ENCODE results near the gene TCP11L2.

The TCP11L2 gene

DNA sequence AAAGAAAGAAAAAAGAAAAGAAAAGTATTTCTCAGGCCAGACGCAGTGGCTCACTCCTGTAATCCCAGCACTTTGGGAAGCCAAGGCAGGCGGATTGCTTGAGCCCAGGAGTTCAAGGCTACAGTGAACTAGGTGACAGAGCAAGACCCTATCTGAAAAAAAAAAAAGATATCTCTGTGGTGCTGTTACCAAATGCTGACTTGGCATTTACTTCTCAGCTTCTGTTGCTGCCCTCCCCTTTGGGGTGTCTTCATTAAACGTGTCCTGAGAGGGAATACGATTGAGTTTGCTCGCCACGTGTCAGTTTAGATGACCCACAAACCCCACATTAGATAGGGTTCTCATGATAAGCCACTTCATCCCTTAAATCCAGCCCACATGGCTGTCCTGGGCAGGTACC lies 50.6 kb downstream of the TCP11L2 start:
- H3K9me3 ChIP-seq (ENCODE audit: control insufficient read depth, low read length) = no peaks in the 10 kb centered on the region
- H3K36me3 ChIP-seq (ENCODE audit: control insufficient read depth, insufficient read depth, low read length, severe bottlenecking) = no peaks in the 10 kb centered on the region
- peaks cover 7% of the 10 kb centered on the region for H3K4me1 ChIP-seq (ENCODE audit: control insufficient read depth, insufficient read depth, low read length)
- no peak overlapping the region for H3K9ac ChIP-seq (ENCODE audit: low read length)
- H3K4me3 ChIP-seq (ENCODE audit: low read length) = no peak overlapping the region
- H3K27me3 ChIP-seq (replicated peaks; ENCODE audit: control insufficient read depth, insufficient read depth, low read length) = no peaks in the 10 kb centered on the region
- no peak for DNase-seq (ENCODE audit: low read depth)

DNA sequence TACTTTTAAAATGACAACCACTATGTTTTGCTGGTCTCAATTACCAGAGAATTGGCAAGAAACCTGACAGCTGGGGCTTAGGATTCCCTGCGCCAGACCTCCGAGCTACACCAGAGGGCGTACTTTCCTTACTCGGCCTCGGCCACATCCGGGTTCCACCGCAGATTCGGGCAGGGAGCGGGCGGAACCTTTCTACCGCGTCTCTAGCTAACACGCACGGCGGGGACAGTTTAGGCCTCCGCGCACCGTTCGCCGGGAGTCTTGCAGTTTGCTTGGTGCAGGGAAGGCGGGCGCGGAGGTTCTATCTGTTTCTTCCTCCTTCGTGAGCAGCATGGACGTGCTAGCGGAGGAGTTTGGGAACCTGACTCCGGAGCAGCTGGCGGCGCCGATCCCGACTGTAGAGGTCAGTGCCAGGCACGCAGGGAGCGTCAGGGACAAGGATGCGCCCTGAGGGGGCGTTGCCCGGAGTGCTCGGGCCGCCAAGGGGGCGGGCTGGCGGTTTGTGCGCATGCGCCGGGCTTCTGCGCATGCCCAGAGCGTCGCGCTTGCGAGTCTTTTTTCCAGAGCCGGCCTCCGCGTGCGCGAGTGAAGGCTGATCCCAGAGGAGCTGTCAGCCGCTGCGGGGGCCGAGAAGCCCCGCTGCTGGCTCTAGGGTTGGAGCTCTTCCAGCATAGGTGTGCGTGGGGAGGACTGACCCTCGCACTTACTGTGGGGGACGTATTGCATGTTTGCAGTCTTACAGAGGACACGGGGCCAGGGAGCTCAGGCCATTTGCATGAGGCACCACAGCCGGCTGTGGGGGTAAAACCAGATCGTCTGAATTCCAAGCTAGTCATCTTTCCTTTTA lies 55.2 kb downstream of the TCP11L2 start, which contains the start of gene POLR3B:
Gene POLR3B, plus strand, starts transcription at position 200 of the 847 bp plus-strand sequence. Its CDS starts 132 bp downstream, at position 332.
- no peaks in the 10 kb centered on the region for H3K36me3 ChIP-seq (ENCODE audit: control insufficient read depth, insufficient read depth, low read length, severe bottlenecking)
- H3K4me3 ChIP-seq (ENCODE audit: low read length) = peak within 1 kb of the TSS; percentile 86
- H3K4me1 ChIP-seq (ENCODE audit: control insufficient read depth, insufficient read depth, low read length) = peaks cover 14% of the 10 kb centered on the region
- H3K9me3 ChIP-seq (ENCODE audit: control insufficient read depth, low read length) = no peaks in the 10 kb centered on the region
- peak within 1 kb of the TSS; percentile 94 for H3K9ac ChIP-seq (ENCODE audit: low read length)
- H3K27me3 ChIP-seq (replicated peaks; ENCODE audit: control insufficient read depth, insufficient read depth, low read length) = no peaks in the 10 kb centered on the region
- peak; percentile 98 for DNase-seq (ENCODE audit: low read depth)

GRCh38 chr12:106358396-106359241 lies 56.1 kb downstream of the TCP11L2 start:
- peaks cover 14% of the 10 kb centered on the region for H3K4me1 ChIP-seq (ENCODE audit: control insufficient read depth, insufficient read depth, low read length)
- peak overlapping the region; percentile 94 for H3K9ac ChIP-seq (ENCODE audit: low read length)
- H3K27me3 ChIP-seq (replicated peaks; ENCODE audit: control insufficient read depth, insufficient read depth, low read length) = no peaks in the 10 kb centered on the region
- no peaks in the 10 kb centered on the region for H3K9me3 ChIP-seq (ENCODE audit: control insufficient read depth, low read length)
- peak overlapping the region; percentile 86 for H3K4me3 ChIP-seq (ENCODE audit: low read length)
- H3K36me3 ChIP-seq (ENCODE audit: control insufficient read depth, insufficient read depth, low read length, severe bottlenecking) = no peaks in the 10 kb centered on the region
- peak; percentile 87 for DNase-seq (ENCODE audit: low read depth)

DNA sequence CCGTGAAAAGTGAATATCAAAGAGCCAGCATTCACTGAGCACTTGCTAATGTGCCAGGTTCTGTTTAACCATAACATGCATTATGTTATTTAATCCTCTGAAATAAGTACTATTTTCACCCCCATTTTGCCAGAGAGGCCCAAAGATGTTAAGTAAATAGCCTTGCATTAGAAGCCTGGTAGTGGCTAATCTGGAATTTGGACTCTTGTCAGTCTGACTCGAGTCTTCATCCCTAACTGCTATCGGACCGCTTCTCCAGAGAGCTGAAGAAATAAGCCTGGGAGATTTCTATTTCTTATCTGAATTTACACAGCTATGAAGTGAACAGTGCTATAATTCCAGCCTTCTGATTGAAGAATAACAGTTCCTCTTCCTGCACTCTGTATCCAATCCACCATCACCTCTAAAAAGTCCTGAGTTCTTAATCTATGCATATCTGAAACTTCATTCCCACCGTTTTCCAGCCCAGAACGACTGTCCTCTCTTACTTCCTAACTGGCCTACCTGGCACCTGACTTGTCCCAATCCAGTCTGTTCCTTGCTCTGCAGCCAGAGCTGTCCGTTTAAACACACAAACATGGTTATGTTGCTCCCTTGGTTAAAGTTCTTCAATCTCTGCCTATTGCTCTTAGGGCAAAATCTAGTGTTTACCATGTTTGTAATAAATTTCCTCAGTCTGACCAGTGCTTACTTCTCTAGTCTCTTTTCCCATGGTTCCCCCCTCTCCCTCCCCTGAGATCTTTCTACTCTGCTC lies 57.3 kb downstream of the TCP11L2 start:
- H3K9me3 ChIP-seq (ENCODE audit: control insufficient read depth, low read length) = no peaks in the 10 kb centered on the region
- peaks cover 7% of the 10 kb centered on the region for H3K36me3 ChIP-seq (ENCODE audit: control insufficient read depth, insufficient read depth, low read length, severe bottlenecking)
- no peak for DNase-seq (ENCODE audit: low read depth)
- H3K27me3 ChIP-seq (replicated peaks; ENCODE audit: control insufficient read depth, insufficient read depth, low read length) = no peaks in the 10 kb centered on the region
- H3K9ac ChIP-seq (ENCODE audit: low read length) = no peak overlapping the region
- peaks cover 14% of the 10 kb centered on the region for H3K4me1 ChIP-seq (ENCODE audit: control insufficient read depth, insufficient read depth, low read length)
- H3K4me3 ChIP-seq (ENCODE audit: low read length) = no peak overlapping the region

DNA sequence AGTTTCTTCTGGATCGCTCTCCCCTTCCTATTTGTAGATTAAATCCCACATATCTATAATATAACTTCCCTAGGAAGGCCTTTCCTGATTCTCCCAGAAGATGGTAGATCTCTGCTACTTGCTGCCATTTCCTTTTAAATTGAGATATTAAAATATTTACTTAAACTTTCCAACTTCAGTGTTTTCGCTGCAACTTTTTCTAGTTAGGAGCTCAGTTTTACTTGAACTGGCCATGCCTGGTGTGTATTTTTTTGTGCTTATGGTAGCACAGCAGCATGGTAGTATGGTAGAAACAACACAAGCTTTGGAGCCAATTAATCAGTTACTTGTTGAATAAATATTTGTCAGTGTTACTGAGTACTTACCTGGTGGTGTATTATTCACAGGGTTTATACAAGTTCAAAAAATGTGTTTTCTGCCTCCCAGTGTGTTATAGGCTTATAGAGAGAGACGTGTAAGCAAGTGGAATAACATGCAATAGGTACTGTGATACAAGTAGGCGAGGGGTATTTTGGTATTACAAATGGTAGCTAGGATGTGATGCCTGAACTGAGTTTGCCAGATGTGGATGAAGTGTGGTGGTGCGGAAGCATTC lies 58.0 kb downstream of the TCP11L2 start:
- H3K27me3 ChIP-seq (replicated peaks; ENCODE audit: control insufficient read depth, insufficient read depth, low read length) = no peaks in the 10 kb centered on the region
- H3K9ac ChIP-seq (ENCODE audit: low read length) = no peak overlapping the region
- no peak overlapping the region for H3K4me3 ChIP-seq (ENCODE audit: low read length)
- DNase-seq (ENCODE audit: low read depth) = no peak
- H3K4me1 ChIP-seq (ENCODE audit: control insufficient read depth, insufficient read depth, low read length) = peaks cover 14% of the 10 kb centered on the region
- H3K36me3 ChIP-seq (ENCODE audit: control insufficient read depth, insufficient read depth, low read length, severe bottlenecking) = peaks cover 7% of the 10 kb centered on the region
- no peaks in the 10 kb centered on the region for H3K9me3 ChIP-seq (ENCODE audit: control insufficient read depth, low read length)

- peaks cover 25% of the 10 kb centered on the region for H3K36me3 ChIP-seq (ENCODE audit: control insufficient read depth, insufficient read depth, low read length, severe bottlenecking)
- H3K9ac ChIP-seq (ENCODE audit: low read length) = no peak overlapping the region
- H3K27me3 ChIP-seq (replicated peaks; ENCODE audit: control insufficient read depth, insufficient read depth, low read length) = no peaks in the 10 kb centered on the region
- peaks cover 7% of the 10 kb centered on the region for H3K4me1 ChIP-seq (ENCODE audit: control insufficient read depth, insufficient read depth, low read length)
- DNase-seq (ENCODE audit: low read depth) = no peak
- no peaks in the 10 kb centered on the region for H3K9me3 ChIP-seq (ENCODE audit: control insufficient read depth, low read length)
- H3K4me3 ChIP-seq (ENCODE audit: low read length) = no peak overlapping the region
Measured at GRCh38 chr12:106362971-106363370, 60.4 kb downstream of the TCP11L2 start.

- Histone ChIP-seq H3K9me3 (ENCODE audit: control insufficient read depth, low read length) (no peaks in the 10 kb centered on the region), H3K4me3 (ENCODE audit: low read length) (no peak overlapping the region)
Measured at GRCh38 chr12:106364261-106364660, 61.7 kb downstream of the TCP11L2 start.

DNA sequence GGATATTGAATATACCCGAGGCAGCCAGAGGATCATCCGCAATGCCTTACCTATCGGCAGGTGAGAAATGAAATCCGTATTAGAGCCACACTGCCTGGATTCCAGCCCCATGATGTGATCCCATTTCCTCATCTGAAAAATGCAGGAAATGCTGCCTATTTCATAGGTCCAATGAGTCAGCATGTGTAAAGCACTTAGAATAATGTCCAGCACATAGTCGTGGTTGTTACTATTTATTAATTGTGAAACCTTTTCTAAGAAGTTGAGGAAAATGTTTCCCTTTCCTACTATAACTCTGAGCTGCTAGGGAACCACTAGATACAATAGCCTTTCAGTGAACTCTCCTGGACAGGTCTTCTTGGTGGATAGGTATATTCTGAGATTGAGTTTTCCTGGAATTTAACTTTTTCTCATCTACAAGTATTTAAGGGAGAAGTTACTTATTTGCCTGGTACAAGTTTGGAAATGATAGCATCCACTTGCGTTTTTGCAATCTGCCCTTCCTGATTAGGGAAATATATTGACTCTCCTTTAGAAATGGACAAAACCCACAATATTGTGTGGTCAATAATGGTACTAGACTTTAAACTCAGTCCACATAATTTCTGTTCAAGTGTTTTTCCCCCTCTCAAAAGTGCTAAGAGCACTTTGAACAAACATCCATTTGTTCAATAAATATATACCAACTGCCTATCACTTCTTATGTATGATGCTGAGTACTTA lies 67.3 kb downstream of the TCP11L2 start:
- Histone ChIP-seq H3K9ac (ENCODE audit: low read length) (peak overlapping the region; percentile 20), H3K4me3 (ENCODE audit: low read length) (no peak overlapping the region), H3K9me3 (ENCODE audit: control insufficient read depth, low read length) (no peaks in the 10 kb centered on the region), H3K4me1 (ENCODE audit: control insufficient read depth, insufficient read depth, low read length) (peaks cover 13% of the 10 kb centered on the region), H3K36me3 (ENCODE audit: control insufficient read depth, insufficient read depth, low read length, severe bottlenecking) (peaks cover 34% of the 10 kb centered on the region), H3K27me3 (replicated peaks; ENCODE audit: control insufficient read depth, insufficient read depth, low read length) (no peaks in the 10 kb centered on the region)
- DNase-seq (ENCODE audit: low read depth) = peak; percentile 69

More at GRCh38 chr12:106364261-106364660, 61.7 kb downstream of the TCP11L2 start:
- Histone ChIP-seq H3K27me3 (replicated peaks; ENCODE audit: control insufficient read depth, insufficient read depth, low read length) (no peaks in the 10 kb centered on the region), H3K9ac (ENCODE audit: low read length) (no peak overlapping the region), H3K36me3 (ENCODE audit: control insufficient read depth, insufficient read depth, low read length, severe bottlenecking) (peaks cover 28% of the 10 kb centered on the region), H3K4me1 (ENCODE audit: control insufficient read depth, insufficient read depth, low read length) (peaks cover 3% of the 10 kb centered on the region)
- no peak for DNase-seq (ENCODE audit: low read depth)

DNA sequence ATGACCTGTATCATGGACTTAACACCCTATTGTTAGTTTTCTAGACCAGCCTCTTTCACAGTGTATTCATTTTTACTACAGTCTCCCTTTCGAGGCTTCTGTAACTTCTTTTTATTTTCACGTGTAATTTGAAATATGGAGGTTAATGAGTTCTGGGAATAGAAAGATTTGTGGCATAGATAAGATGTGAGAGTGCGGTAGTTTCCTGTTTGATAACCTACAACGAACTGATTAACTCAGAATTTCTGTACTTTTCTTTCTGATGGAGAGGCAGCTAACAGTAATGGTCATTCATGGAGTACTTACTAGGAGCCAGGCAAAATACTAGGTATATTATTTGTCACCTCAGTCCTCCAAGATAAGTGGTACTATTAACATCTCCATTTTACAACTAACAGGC lies 76.3 kb downstream of the TCP11L2 start:
- peaks cover 75% of the 10 kb centered on the region for H3K36me3 ChIP-seq (ENCODE audit: control insufficient read depth, insufficient read depth, low read length, severe bottlenecking)
- no peaks in the 10 kb centered on the region for H3K4me1 ChIP-seq (ENCODE audit: control insufficient read depth, insufficient read depth, low read length)
- H3K4me3 ChIP-seq (ENCODE audit: low read length) = no peak overlapping the region
- no peaks in the 10 kb centered on the region for H3K27me3 ChIP-seq (replicated peaks; ENCODE audit: control insufficient read depth, insufficient read depth, low read length)
- H3K9ac ChIP-seq (ENCODE audit: low read length) = no peak overlapping the region
- no peak for DNase-seq (ENCODE audit: low read depth)
- H3K9me3 ChIP-seq (ENCODE audit: control insufficient read depth, low read length) = peaks cover 8% of the 10 kb centered on the region

GRCh38 chr12:106380954-106381353 lies 78.4 kb downstream of the TCP11L2 start:
- H3K4me1 ChIP-seq (ENCODE audit: control insufficient read depth, insufficient read depth, low read length) = no peaks in the 10 kb centered on the region
- H3K9me3 ChIP-seq (ENCODE audit: control insufficient read depth, low read length) = peaks cover 8% of the 10 kb centered on the region
- no peak for DNase-seq (ENCODE audit: low read depth)
- no peak overlapping the region for H3K4me3 ChIP-seq (ENCODE audit: low read length)
- no peaks in the 10 kb centered on the region for H3K27me3 ChIP-seq (replicated peaks; ENCODE audit: control insufficient read depth, insufficient read depth, low read length)
- peaks cover 72% of the 10 kb centered on the region for H3K36me3 ChIP-seq (ENCODE audit: control insufficient read depth, insufficient read depth, low read length, severe bottlenecking)
- H3K9ac ChIP-seq (ENCODE audit: low read length) = no peak overlapping the region
